HG02571 (cell line): ENCODE data around the gene HES3.

Experiments
- ATAC-seq: cut with Tn5 transposase; IDR thresholded peaks from one replicate; pipeline ENCODE4 v1.9.1; 2021; ENCODE audit warnings: mild to moderate bottlenecking, moderate library complexity; ENCODE audit not compliant: unreplicated experiment

HES3 gene

DNA sequence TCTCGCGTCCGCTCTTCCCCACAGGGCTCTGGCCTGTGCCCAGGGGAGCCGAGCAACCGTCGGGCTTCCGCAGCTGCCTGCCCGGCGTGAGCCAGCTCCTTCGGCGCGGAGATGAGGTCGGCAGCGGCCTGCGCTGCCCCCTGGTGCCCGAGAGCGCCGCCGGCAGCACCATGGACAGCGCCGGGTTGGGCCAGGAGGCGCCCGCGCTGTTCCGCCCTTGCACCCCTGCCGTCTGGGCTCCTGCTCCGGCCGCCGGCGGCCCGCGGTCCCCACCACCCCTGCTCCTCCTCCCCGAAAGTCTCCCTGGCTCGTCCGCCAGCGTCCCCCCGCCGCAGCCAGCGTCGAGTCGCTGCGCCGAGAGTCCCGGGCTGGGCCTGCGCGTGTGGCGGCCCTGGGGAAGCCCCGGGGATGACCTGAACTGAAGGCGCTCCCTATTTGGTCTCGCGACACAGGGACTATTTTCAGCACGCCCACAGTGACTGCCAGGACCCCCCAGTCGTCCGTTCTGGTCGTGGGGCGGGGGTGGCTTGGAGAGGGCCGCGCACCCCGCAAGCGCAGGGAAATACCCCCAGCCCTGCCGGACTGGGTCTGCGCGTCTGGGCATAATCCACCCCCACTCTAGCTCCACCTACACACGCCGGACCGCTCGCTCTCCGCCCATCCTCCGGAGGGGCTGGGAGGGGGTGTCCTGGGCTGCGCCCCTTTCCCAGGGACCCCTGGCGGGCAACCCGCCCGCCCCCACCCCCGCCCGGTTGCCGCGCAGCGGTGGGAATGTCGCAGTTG, 1.3 kb downstream of the HES3 start:
- no peak for ATAC-seq

DNA sequence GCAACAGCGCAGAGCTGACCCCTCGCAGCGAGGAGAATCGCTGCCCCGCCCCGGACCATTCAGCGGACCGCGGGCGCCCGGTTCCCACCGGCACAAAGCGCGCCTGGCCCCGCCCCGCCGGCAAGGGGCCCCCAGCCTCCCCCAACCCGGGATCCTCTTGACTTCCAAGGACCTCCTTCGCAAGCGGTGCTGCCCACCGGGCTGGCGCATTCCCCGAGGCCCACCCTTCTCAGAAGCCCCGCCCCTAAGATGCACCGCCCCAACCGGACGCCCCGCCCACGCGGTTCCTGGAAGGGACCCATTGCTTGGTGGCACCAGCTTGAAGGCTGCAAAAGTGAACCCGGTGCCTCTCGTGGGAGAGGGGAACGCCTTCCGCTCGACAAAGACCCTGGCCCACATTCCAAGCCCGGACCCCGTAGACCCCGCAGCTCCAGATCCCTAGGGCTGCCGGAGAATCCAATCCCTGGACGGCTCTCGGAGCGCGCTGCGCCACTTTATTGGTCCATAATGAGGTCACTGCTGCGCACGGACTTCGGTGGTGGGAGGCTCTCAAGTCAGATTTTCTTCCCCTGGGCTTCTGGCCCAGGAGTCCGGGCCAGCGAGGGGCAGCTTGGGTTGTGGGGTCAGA, 2.0 kb downstream of the HES3 start:
- ATAC-seq = no peak

DNA sequence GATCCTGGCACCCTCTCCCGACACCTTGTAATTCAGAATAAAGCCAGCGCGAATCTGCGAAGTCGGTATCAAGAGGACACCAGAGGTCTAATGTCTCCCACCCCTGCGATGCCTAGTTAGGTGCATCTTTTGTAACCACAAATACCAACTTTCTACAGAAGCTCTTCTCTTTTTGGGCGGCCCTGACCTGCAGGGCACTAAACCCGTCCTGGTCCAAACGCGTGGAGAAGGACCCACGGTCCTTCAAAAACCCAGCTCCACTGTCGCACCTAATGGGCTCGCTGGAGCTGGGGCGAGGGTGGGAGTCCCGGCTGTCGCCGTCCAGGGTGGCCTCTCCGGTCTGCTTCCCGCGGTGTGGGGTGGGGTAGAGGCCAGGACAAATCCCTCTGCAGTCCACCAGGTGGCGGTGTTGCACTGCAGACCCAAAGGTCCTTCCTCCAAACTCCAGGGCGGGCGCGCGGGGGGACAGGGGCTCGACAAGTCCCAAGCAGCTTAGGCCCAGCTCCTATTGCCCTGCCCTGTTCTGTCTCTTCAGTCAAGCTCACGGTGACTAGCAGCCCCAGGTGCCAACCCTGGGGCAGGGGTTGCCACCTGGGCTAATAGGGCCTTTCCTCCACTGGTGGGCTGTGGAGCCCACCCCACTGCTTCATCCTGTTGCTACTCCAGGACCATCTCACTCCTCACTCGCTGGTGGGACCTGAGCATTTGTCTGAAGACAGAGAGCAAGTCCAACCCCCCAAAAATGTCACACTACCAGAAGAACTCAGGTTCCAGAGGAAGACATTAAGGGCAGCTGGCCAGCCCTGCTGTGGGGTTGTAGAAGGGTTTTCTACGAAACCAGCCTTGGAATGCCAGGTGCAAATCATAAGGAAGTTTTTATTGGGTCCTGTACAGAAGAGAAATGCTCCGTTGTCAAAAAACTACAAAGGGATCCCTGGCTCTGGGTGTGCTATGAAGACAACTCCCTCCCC, 2.8 kb downstream of the HES3 start:
- ATAC-seq = no peak

DNA sequence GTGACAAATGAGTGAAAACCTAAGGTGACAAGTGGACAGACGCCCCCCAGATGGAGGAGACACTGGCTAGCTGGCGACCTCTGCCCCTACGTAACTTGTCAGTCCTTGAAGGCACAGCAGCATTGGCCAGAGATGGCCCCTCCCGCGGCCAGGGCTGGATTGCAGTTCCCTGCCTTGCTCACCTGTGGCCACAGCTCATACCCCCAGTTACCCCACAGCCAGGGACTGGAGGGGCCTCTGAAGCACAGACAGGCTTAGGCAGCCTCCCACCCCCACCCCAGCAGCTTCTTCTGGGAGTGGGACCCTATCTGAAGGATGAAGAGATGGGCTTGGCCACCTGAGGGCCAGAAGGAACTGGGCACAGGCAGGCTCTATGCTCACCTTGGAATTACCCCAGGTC, 3.7 kb downstream of the HES3 start:
- no peak for ATAC-seq

DNA sequence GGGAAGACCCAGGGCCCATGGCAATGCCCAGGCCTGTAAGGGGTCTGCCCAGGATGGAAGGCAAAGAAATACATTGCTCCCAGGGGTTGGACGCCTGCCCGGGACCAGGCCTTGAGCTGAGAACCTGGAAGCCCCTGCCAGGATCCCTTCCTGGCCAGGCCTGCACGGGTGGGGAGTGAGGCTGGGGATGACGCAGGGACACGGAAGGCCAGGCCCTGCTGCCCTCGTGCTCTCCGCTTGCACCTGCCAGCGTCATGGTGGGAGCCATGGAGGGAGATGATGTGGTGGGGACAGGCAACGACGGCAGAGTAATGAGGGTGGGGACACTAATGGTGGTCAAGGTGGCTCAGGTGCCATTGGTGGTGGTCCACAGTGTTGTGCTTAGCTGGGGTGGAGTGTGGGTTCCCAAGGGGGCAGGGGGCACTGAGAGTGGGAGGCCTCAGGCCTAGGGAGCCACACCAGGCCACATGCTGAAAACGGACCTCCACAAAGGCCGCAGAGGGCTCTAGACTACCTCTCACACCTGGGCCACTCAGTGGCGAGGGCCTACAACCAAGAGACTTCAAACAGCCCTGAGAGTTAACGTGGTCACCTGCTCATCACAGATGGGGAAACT, 4.3 kb downstream of the HES3 start:
- no peak for ATAC-seq

DNA sequence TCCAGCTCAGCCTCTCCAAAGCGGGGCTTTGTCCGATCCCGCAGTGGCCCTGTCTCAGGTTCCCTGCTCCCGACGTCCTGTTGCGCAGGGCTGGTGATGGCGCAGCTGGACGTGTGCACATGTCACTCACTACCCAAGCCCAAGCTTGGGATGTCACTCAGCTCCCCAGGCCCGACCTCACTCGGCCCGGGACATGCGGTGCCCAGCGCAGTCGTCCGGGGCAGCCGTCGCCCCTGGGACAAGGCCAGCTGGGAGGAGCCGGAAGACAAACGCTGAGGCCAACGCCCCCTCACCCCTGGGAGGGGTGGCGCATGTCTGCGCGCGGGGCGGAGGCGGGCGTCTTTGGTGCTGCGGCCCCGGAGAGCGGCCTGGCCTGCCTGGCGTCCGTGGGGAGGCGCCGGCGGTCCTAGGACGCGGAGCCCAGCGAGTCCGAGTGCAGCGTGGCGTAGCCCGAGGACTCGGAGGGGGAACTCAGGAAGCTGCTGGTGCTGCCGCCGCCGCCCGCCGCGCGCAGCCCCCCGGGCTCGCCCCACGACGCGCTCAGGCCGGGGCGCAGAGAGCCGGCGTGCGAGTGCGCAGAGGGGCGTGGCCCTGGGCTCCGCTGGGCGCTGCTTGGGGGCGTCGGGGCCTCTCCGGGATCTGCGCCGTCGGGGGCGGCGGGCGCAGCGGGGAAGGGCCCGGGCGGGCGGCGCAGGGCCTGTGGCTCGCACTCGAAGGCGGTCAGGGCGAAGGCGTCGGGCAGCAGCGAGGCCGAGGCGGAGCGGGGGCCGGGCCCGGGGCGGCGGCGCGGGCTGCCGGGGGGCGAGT, 5.2 kb downstream of the HES3 start:
- no peak for ATAC-seq

DNA sequence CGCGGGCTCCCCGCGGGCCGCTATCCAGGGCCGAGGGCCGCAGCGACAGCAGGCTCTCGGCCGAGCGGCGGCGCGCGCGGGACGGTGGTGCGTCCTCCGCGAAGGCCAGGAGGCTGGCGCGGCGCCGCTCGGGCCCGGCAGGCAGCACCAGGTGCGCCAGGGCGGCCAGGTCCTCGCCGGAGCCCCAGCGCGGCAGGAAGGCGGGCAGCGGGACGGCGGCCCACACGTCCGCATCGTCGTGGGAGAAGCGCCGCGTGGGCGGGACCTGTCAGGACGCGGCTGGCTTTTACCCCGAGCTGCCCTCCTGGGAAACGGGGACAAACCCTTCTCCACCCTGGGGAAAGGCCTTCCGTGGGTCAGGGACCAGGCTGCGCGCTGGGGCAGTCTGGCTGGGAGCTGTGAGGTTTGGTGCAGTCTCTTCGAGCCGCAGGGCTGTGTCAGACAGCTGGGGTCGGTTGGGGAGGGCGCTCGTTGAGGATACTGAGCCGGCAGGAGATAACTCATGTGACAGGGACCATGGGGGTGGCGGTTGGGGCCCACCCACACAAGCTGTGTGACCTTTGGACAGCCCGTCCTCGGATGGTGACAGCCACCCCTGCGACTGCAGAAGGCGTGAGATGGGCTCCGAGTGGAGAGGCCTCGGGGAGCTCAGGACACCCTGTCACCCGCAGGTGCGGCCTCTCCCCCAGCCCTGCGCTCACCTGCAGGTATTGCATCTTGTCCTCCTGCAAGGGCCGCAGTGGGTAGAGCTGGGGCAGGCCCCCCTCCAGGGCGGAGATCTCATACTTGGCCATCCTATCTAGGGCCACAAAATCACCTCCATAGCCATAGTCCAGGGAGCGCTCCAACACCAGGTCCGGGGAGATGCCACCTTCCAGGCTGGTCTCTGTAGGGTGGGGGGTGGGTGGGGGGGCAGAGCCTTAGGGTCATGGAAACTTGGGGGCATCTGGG, 6.0 kb downstream of the HES3 start:
- ATAC-seq = no peak

DNA sequence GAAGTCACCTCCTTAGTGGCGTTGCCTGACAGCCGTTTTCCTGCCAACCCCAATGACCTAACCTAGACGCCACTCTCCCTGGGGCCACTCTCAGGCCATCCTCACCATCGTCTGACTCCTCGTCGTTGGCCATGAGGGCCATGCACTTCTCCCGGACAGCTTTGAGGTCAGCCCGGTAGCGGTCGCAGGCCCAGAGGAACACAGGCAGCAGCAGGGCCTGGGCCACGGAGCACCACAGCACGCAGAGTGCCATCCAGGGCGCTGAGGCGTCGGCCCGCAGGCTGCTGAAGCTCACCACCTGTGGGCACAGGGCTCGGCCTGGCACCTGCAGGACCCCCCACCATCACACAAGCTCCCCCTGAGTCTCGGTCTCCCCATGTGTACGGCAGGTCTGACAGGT, 7.3 kb downstream of the HES3 start:
- no peak for ATAC-seq

DNA sequence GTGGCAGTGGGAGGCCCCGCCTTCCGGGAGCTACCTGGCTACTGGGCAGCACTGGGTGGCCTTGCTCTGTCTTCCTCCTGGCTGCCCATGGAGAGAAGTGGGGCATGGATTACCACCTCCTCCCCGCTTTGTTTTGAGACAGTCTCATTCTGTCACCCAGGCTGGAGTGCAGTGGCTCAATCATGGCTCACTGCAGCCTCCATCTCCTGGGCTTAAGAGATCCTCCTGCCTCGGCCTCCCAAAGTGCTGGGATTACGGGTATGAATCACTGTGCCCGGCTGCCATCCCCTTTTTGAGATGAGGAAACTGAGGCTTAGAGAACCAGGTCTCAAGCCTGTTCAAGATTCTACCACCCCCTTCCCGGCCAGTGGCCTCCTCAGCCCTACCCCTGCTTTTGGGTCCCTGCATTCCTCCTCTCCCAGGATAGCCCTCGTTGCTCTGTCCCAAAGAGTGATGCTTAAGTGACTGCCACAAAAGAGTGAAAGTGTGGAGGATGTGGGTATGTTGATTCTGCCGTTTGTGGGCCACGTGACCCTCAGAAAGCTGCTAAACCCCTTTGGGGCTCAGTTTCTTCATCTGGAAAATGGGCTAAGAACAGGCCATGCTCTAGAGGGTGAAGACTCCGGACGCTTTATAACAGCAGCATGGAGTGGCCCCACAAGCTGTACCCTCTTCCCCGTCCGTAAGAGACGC, 7.8 kb downstream of the HES3 start:
- no peak for ATAC-seq

DNA sequence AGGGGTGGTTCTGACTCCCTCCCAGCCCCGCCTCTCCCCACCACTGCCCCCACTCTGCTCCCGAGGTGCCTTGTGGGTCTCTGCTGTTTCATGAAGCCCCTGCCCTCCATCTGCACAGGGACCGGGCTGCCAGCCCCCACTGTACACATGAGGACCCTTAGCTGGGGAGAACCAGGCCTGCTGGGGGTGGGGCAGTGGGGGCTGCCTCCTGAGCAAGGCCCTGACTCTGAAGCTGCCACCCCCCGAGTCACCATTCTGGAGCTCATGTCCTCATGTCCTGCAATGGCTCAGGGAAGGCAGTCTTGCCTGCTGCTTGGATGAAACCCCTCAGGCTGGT, 8.4 kb downstream of the HES3 start:
- ATAC-seq = no peak

DNA sequence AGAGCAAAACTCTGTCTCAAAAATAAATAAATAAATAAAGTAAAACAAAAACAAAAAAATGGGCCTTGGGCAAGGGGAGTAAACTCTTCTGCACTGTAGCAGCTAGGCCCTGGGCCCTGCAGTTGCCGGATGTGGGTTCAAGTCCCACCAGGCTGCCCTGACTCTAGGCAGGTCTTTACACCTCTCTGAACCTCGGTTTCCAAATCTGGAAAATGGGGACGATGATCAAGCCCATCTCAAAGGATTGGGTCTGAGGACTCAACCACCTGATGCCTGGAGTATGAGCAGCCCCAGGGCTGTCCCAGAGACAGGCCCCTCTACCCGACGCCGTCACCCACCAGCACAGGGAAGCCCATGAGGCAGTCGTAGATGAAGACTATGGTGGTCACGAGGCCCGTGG, 9.4 kb downstream of the HES3 start:
- no peak for ATAC-seq

DNA sequence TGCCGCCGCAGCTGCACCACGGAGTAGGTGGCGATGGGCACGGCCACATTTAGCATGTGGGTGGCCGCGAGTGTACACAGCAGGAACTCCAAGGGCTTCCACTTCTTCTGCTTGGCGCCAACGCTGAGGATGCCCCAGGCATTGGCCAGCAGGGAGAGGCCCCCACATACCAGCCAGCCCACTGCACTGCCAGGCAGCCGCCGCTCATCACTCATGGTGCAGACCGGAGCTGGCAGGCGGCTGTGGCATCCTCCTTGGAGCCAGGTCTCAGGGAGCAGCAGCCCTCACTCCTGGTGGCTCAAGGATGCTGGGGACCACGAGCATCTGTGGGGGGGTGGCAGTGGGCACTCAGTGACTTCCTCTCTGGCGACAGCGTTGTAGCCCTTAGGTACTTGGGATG, 10.7 kb downstream of the HES3 start:
- ATAC-seq = no peak

DNA sequence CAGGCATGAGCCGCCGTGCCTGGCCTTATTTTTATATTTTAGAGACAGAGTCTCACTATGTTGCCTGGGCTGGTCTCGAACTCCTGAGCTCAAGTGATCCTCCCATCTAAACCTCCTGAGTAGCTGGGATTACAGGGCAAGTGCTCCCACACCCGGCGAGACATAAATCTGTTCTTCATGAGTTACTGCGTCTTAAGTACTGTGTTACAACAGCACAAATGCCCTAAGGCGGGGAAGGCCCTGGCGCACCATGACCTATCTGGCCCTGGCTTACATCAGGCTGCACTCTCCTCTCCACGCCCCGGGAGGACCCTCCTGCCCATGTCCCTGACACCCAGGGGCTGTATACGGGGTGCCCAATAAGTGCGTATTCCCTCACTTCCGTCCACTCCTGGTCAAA, 12.7 kb downstream of the HES3 start:
- ATAC-seq = no peak

DNA sequence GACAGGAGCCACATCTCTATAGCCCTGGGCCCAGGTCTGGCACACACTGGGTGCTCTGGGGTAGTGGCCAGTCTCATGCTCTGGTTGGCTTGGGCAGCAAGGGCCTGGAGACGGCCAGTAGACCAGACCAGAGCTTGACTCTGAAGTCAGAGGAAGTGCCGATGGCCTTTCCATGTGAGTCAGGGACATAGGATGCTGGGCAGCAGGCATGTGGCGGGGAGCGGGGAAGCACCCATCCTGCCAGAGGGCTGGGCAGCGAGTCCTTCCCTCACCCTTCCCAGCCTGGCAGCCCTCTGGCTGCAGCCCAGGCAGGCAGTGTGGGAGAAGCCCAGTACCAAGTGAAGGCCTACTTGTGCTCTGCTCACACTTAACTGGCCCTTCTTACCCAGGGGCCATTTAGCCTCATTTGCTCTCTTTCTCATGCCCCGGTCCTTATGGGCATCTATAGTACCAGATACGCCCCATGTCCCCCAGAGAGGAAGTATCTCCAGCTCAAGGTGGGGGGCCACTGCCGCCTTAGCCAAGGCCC, 13.6 kb downstream of the HES3 start:
- no peak for ATAC-seq

DNA sequence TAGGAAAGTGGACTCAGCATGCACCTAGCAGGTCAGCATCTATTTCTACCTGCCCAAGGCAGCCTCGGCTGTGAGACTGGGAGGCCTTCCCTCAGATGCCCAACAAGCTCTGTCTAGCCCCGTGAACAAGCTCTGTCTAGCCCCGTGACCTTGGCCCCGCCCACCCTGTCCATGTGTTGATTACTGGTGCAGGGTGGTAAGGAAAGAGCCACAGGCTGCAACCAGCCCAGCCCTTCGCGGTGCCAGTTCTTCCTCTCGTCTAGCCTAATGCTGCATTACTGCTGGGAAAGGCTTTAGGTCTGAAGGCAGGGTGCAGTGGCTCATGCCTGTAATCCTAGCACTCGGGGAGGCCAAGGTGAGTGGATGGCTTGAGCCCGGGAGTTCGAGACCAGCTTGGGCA, 14.7 kb downstream of the HES3 start:
- no peak for ATAC-seq

DNA sequence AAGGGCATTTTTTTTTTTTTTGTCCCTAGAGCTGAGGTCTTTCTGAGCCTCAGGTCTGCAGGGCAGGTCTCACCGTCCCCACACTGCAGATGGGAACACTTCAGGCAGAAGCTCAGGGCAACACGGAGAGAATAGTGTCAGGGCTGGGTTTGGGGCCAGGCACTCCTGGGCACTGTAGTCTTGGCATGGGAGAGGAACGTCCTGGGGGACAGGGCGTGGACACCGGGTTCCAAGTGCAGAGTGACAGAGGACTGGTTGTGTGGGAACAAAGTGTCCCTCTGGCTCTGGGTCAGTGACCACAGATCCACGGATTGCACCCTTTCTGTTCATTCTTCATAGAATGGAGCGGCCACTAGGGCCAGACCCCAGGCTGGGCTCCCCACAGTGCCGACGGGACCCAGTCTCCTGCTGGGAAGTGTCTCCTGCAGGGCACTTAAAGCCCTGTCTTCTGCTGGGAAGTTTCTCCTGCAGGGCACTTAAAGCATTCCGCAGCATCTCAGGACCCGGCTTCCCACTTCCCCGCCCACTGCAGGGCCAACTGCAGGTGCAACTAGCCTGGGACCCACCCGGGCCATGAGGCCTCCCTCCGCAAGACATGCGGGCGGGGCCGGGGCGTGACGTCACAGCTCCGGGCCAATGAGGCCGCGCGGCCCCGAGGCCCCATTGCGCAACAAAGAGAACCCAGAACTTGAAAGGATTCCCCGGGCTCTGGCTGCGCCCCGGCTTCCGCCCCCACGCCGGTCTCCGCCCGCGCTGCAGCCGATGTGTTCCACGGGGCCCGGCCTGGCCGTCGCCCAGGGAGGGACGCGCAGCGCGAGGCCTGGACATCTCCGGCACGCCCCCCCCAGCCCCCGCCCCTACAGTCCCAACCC, 15.7 kb downstream of the HES3 start:
- ATAC-seq = no peak

DNA sequence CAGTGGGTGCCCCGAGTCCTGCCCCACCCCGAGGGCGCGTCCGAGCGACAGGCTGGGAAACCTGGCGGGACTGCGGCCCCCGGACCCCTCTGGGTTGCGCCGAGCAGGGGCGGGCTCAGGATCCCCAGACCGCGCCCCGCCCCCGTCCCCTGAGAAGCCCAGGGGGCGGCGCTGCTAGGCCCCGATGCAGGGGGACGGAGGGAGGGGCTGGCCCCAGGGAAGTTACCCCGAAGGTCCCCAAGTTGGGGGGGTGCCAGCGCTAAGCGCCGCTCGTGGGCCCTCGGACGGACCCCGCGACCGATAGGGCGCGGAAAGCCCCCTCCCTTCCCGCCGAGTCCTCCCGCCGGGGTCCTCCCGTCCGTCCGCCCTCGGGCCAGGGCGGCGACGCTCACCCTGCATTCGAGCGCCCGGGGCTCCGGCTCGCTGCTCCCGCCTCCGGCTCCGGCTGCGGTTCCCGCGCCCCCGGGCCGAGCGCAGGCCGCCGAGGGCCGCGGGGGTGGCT, 16.5 kb downstream of the HES3 start:
- no peak for ATAC-seq
